CD14-positive monocyte (primary cell): Measurements from ENCODE around the gene HIF3A. TPM values are rescaled to one million over a fixed set of nuclear protein-coding genes. Genes with fewer than 3 reads are reported as not detected.
A peak's percentile ranks its signal among the peaks of the same experiment; 100 is the strongest.

Experiments used
- DNase-seq, 3 donors: peaks; one replicate each; pipeline ENCODE4 v3.0.0-alpha.2; 2011 to 2022
- H2AFZ ChIP-seq: 2 replicates; pipeline ENCODE4 v1.6.0; 2012; ENCODE audit warnings: mild to moderate bottlenecking, low read depth, low read length, inconsistent platforms; ENCODE audit not compliant: insufficient read depth, poor library complexity, severe bottlenecking
- H3K27ac ChIP-seq, 2 donors: 1 replicate in 1 of 2; 2 replicates in 1 of 2; pipeline ENCODE4 v1.5.1; 2012 to 2013; ENCODE audit warnings: low read length in 2 of 2, control low read depth in 1 of 2, inconsistent platforms in 1 of 2, low read depth in 1 of 2, mild to moderate bottlenecking in 1 of 2
- H3K27me3 ChIP-seq, 2 donors: one replicate each; pipeline versions ENCODE4 v1.6.0 to v1.6.1; 2011 to 2013; ENCODE audit warnings: low read length in 2 of 2; ENCODE audit not compliant: control insufficient read depth in 2 of 2, insufficient read depth in 2 of 2
- H3K36me3 ChIP-seq, 2 donors: replicated peaks in 1 of 2; 1 replicate in 1 of 2; 2 replicates in 1 of 2; pipeline versions ENCODE4 v1.5.1 to v1.6.1; 2012 to 2013; ENCODE audit warnings: low read length in 2 of 2, control low read depth in 1 of 2, inconsistent platforms in 1 of 2, mild to moderate bottlenecking in 1 of 2; ENCODE audit not compliant: insufficient read depth in 2 of 2, control insufficient read depth in 1 of 2
- H3K4me1 ChIP-seq, 2 donors: 1 replicate in 1 of 2; 2 replicates in 1 of 2; pipeline versions ENCODE4 v1.5.1 to v1.6.1; 2012 to 2013; ENCODE audit warnings: low read length in 2 of 2, control low read depth in 1 of 2, inconsistent platforms in 1 of 2, mild to moderate bottlenecking in 1 of 2, moderate library complexity in 1 of 2; ENCODE audit not compliant: insufficient read depth in 2 of 2, control insufficient read depth in 1 of 2
- H3K4me2 ChIP-seq: replicated peaks from 2 replicates; pipeline ENCODE3; 2012; ENCODE audit warnings: low read length, moderate library complexity, mild to moderate bottlenecking; ENCODE audit not compliant: poor library complexity, severe bottlenecking; ENCODE audit errors: extremely low read depth
- H3K4me3 ChIP-seq, 3 experiments: fragments of 200-600 bp in 1 of 3; sonication (generic) in 1 of 3; replicated peaks in 1 of 3; 1 replicate in 2 of 3; 2 replicates in 1 of 3; pipeline ENCODE4 v1.5.1; 2011 to 2013; ENCODE audit warnings: low read length in 3 of 3, mild to moderate bottlenecking in 3 of 3, control low read depth in 2 of 3, low read depth in 2 of 3, inconsistent platforms in 1 of 3, moderate library complexity in 1 of 3
- H3K79me2 ChIP-seq: 2 replicates; pipeline ENCODE4 v1.6.0; 2012; ENCODE audit warnings: mild to moderate bottlenecking, control low read depth, inconsistent platforms, low read length, moderate library complexity; ENCODE audit not compliant: insufficient read depth
- H3K9ac ChIP-seq: 2 replicates; pipeline ENCODE4 v1.6.0; 2017; ENCODE audit warnings: low read length, mild to moderate bottlenecking; ENCODE audit not compliant: insufficient read depth, poor library complexity, severe bottlenecking
- H3K9me3 ChIP-seq, 2 donors: replicated peaks in 1 of 2; 1 replicate in 1 of 2; 2 replicates in 1 of 2; pipeline versions ENCODE4 v1.5.1 to v1.6.1; 2012 to 2013; ENCODE audit warnings: low read length in 2 of 2, control low read depth in 1 of 2; ENCODE audit not compliant: control insufficient read depth in 1 of 2, insufficient read depth in 1 of 2
- H4K20me1 ChIP-seq: 2 replicates; pipeline ENCODE4 v1.6.0; 2012; ENCODE audit warnings: mild to moderate bottlenecking, low read length, control low read depth, moderate library complexity; ENCODE audit not compliant: insufficient read depth
- H3K27ac Mint-ChIP-seq, 7 donors: one replicate each; pipeline ENCODE4 v1.8.0; 2020; ENCODE audit warnings: mild to moderate bottlenecking in 7 of 7, mixed read lengths in 7 of 7, moderate library complexity in 6 of 7, inconsistent platforms in 2 of 7
- H3K27me3 Mint-ChIP-seq, 3 donors: one replicate each; pipeline ENCODE4 v1.8.0; 2021 to 2022; ENCODE audit warnings: low read depth in 3 of 3, mild to moderate bottlenecking in 3 of 3, mixed read lengths in 3 of 3, moderate library complexity in 3 of 3, inconsistent platforms in 1 of 3
- H3K36me3 Mint-ChIP-seq, 2 donors: one replicate each; pipeline ENCODE4 v1.8.0; 2020; ENCODE audit warnings: mixed read lengths in 2 of 2, inconsistent platforms in 1 of 2, mild to moderate bottlenecking in 1 of 2
- H3K4me1 Mint-ChIP-seq: one replicate; pipeline ENCODE4 v1.8.0; 2020; ENCODE audit warnings: mild to moderate bottlenecking, mixed read lengths
- H3K4me3 Mint-ChIP-seq, 2 donors: one replicate each; pipeline ENCODE4 v1.8.0; 2020; ENCODE audit warnings: mild to moderate bottlenecking in 2 of 2, mixed read lengths in 2 of 2, moderate library complexity in 1 of 2
- H3K9me3 Mint-ChIP-seq, 7 donors: one replicate each; pipeline ENCODE4 v1.8.0; 2020 to 2022; ENCODE audit warnings: mixed read lengths in 7 of 7, mild to moderate bottlenecking in 6 of 7, moderate library complexity in 6 of 7, inconsistent platforms in 2 of 7
- WGBS: methylation state at CpG from one replicate; pipeline ENCODE4 v1.1.5; 2013; ENCODE audit warnings: missing lambda C conversion rate; ENCODE audit not compliant: insufficient coverage; 5-methylcytosine and 5-hydroxymethylcytosine counted together
- intact Hi-C, 2 donors: fragments of 100-400 bp; cut with micrococcal nuclease; formaldehyde crosslinking; loops; one replicate each; pipeline versions ENCODE4 v1.15.0 to v1.15.1; 2023
- polyA plus RNA-seq, 3 donors: library from polyadenylated mRNA; depleted of rRNA in 1 of 3; unstranded in 2 of 3; stranded (reverse) in 1 of 3; fragments of 300-500 nt in 2 of 3; fragments of >200 nt in 1 of 3; fragmentation: Illumina TruSeq in 2 of 3; gene quantifications; 1 replicate in 2 of 3; 2 replicates in 1 of 3; pipeline ENCODE4 v1.2.3, GENCODE V29; 2012 to 2021
- TF ChIP-seq, protein P1 (sequence below): fragments of 200-600 bp; IDR thresholded peaks from one replicate; pipeline ENCODE4 v1.8.0; 2022; ENCODE audit warnings: antibody characterized with exemption, mild to moderate bottlenecking

HIF3A gene
- polyA plus RNA-seq, 3 donors = not detected

DNA sequence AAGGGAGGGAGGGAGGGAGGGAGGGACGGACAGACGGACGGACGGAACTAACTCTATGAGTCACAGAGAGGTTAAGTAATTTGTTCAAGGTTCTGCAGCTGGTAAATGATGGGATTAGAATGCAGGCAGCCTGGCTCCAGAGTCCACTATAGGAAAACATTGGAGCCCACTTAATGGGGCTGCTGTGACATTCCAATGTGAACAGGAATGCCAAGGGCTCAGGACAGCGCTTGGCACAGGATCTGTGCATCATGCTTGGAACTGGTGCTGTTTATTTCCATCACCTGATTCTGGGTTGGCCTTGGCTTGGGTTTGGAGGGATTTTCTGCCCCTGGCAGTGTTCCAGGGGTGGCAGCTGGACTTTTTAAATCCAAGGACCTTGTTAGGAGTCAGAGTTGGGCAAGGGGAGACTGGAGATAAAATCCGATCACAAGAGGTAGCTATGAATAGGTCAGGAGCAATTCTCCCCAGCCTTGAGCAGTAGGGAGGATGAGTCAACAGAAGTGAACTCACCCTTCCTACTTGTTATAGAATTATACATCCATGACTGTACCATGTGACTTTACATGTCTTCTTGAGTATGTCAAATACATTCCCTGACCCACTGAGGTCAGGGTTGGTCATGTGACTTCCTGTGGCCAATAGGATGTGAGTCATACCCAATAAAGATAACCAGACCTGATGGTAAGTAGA lies 7.8 kb upstream of the HIF3A start:
- peaks cover 0 to 11% (median 8%) of the 10 kb centered on the region in 7 donors for H3K9me3 Mint-ChIP-seq

DNA sequence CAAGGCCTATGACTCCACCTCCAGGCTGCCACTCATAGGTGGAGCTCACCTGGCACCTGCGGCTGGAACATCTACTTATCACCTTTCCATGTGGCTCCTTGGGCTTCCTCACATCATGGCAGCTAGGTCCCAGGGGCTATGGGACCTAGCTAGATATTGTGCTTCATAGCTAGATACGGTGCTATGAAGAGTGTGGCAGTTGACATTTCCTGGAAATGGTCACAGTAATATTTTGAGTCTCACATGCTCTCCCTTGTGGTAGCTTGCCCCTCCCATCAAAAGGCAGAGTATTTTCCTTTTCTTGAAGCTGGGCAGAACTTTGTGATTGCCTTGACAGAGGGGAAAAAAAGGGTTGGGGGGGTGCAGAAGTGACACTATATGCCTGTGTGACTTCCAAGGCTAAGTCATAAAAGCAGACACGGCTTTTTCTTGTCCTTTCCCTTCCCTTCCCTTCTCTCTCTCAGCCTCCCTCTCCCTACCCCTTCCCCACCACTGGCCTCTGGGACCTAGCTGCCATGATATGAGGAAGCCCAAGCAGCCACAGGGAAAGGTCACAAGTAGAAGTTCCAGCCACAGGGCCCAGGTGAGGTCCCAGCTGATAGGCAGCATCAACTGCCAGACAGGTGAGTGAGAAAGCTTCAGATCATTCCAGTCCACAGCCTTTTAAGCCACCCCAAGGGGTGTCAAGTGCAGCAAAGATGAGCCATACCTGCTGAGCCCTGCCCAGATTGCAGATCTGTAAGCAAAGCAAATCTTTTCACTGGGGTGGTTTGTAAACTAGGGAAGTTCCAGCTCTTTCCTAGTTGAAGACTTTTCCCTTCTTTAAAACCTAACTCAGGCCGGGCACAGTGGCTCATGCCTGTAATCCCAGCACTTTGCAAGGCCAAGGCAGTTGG lies 6.9 kb upstream of the HIF3A start:
- peaks cover 0 to 3% of the 10 kb centered on the region in 2 donors for H3K27me3 ChIP-seq
- H2AFZ ChIP-seq = no peak overlapping the region
- H3K4me3 ChIP-seq = no peak overlapping the region
- Mint-ChIP-seq H3K4me1 (no peaks in the 10 kb centered on the region), H3K36me3 (no peaks in the 10 kb centered on the region), H3K4me3 (no peak overlapping the region), H3K27ac (no peak overlapping the region), H3K27me3 (peaks cover 0 to 9% (median 5%) of the 10 kb centered on the region in 3 donors), H3K9me3 (peaks cover 0 to 11% (median 8%) of the 10 kb centered on the region in 7 donors)
- H3K4me1 ChIP-seq = no peaks in the 10 kb centered on the region
- H3K4me2 ChIP-seq = no peak overlapping the region
- TF ChIP-seq, protein P1, sequence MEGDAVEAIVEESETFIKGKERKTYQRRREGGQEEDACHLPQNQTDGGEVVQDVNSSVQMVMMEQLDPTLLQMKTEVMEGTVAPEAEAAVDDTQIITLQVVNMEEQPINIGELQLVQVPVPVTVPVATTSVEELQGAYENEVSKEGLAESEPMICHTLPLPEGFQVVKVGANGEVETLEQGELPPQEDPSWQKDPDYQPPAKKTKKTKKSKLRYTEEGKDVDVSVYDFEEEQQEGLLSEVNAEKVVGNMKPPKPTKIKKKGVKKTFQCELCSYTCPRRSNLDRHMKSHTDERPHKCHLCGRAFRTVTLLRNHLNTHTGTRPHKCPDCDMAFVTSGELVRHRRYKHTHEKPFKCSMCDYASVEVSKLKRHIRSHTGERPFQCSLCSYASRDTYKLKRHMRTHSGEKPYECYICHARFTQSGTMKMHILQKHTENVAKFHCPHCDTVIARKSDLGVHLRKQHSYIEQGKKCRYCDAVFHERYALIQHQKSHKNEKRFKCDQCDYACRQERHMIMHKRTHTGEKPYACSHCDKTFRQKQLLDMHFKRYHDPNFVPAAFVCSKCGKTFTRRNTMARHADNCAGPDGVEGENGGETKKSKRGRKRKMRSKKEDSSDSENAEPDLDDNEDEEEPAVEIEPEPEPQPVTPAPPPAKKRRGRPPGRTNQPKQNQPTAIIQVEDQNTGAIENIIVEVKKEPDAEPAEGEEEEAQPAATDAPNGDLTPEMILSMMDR = no peak
- H3K9me3 ChIP-seq = peaks cover 0 to 15% of the 10 kb centered on the region in 2 donors
- DNase-seq = no peak
- no peaks in the 10 kb centered on the region for H3K36me3 ChIP-seq
- intact Hi-C loops = no loop called here
- no peak overlapping the region for H3K9ac ChIP-seq
- H3K27ac ChIP-seq = no peak overlapping the region
- whole genome bisulfite sequencing = 80% methylated on average over 1 of the region's 4 CpGs
- H3K79me2 ChIP-seq = no peaks in the 10 kb centered on the region
- H4K20me1 ChIP-seq = no peaks in the 10 kb centered on the region

More for the DNA sequence above, 7.8 kb upstream of the HIF3A start:
- H3K36me3 ChIP-seq = no peaks in the 10 kb centered on the region
- H3K79me2 ChIP-seq = no peaks in the 10 kb centered on the region
- peaks cover 0 to 3% of the 10 kb centered on the region in 2 donors for H3K27me3 ChIP-seq
- H4K20me1 ChIP-seq = no peaks in the 10 kb centered on the region
- intact Hi-C loops = no loop called here
- TF ChIP-seq, protein P1 = no peak
- no peak overlapping the region for H3K27ac Mint-ChIP-seq
- H3K4me1 ChIP-seq = no peaks in the 10 kb centered on the region
- H3K4me2 ChIP-seq = no peak overlapping the region
- H3K4me1 Mint-ChIP-seq = no peaks in the 10 kb centered on the region
- no peak overlapping the region for H3K4me3 ChIP-seq
- peak in 1 of 3 donors; percentile 44 for DNase-seq
- H3K36me3 Mint-ChIP-seq = no peaks in the 10 kb centered on the region
- H3K27me3 Mint-ChIP-seq = peaks cover 0 to 5% (median 2%) of the 10 kb centered on the region in 3 donors
- WGBS = 80% methylated on average over 2 of the region's 6 CpGs
- H3K9ac ChIP-seq = no peak overlapping the region
- H2AFZ ChIP-seq = no peak overlapping the region
- H3K4me3 Mint-ChIP-seq = no peak overlapping the region
- H3K27ac ChIP-seq = no peak overlapping the region
- peaks cover 0 to 15% of the 10 kb centered on the region in 2 donors for H3K9me3 ChIP-seq
